GM10266 (cell line): ENCODE data around the gene PCMT1.

Source experiments
- DNase-seq: peaks from one replicate; pipeline ENCODE4 v3.0.0; 2012; ENCODE audit errors: extremely low spot score
- CTCF ChIP-seq: IDR thresholded peaks from 2 replicates; pipeline ENCODE4 v1.5.1; 2012; ENCODE audit warnings: mild to moderate bottlenecking, low read depth; ENCODE audit not compliant: control insufficient read depth, insufficient read depth; ENCODE audit errors: missing control alignments

Gene PCMT1

DNA sequence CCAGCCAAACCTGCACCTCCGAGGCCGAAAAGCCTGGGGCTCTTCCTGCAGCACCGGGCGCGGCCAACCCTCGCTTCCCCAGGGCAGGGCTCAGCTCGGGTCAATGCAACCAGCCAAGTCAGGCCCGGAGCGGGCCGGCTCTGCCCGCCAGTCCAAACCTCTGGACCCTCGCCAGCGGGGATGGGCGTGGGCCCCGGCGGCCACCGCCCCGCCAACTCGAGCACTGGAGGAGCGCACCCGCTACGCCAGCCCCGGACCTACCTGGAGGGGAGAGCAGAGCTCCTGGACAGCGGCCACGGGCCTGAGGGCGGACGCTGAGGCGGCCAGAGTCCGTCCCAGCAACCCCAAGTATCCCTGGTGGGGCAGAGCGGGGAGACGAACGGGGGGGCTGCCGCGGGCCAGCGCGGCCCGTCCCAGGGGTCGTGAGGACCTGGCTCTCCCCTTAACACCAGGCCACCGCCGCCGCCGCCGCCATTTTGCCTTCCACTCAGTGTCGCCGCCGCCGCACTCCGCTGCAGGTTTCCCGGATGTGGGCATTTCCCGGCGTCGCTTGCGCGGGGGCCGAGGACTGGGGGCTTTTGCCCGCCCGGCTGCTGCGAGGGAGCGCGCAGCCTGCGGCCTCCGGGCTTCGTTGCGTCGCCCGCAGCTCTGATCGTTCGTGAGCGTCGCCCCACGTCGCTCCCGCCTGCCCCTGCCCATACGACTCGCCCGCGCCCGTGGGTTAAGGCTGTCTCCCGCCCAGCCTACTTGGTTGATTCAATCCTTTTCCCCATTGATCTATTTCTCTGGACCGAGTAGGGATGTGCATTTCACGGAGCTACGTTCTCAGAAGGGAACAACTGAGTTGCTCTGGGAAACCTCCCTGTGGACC is 31.7 kb upstream of the PCMT1 start, which contains the start of gene LATS1:
Gene LATS1 (minus strand): TSS at position 514 of the 871 bp plus-strand sequence. CDS start 15,975 bp downstream, outside the sequence.
- no peak for TF ChIP-seq CTCF
- peak; percentile 87 for DNase-seq

GRCh38 chr6:149719531-149719930 is 30.0 kb upstream of the PCMT1 start:
- DNase-seq = no peak
- TF ChIP-seq CTCF = no peak

- DNase-seq = no peak
- no peak for TF ChIP-seq CTCF
Measured at GRCh38 chr6:149723262-149723661, 26.3 kb upstream of the PCMT1 start.

GRCh38 chr6:149723771-149724417 is 25.6 kb upstream of the PCMT1 start:
- DNase-seq = no peak
- TF ChIP-seq CTCF = peak; percentile 65

- no peak for TF ChIP-seq CTCF
- DNase-seq = no peak
Measured at GRCh38 chr6:149725785-149726184, 23.8 kb upstream of the PCMT1 start.

- DNase-seq = no peak
- TF ChIP-seq CTCF = no peak
Measured at GRCh38 chr6:149727793-149728498, 21.6 kb upstream of the PCMT1 start.
